GM12892 (cell line): Measurements from ENCODE around the gene AP1S3.

Experiments
- POLR2A ChIP-seq: IDR thresholded peaks from 2 replicates; pipeline ENCODE4 v1.6.1; 2011; ENCODE audit warnings: low read depth, low read length, control low read depth
- POLR2AphosphoS5 ChIP-seq: IDR thresholded peaks from 2 replicates; pipeline ENCODE4 v1.6.1; 2011; ENCODE audit warnings: low read depth, low read length, control low read depth

- TF ChIP-seq POLR2A = no peak
- TF ChIP-seq POLR2AphosphoS5 = no peak
Observed at GRCh38 chr2:223735035-223735640, 102.2 kb downstream of the AP1S3 start.
